ENCODE results near the gene TEX55.
"Not testable (repeated sequence)": the region's sequence is repeated elsewhere in the genome, so short reads cannot be mapped to it uniquely, and the experiment has no call there.

Gene TEX55

DNA sequence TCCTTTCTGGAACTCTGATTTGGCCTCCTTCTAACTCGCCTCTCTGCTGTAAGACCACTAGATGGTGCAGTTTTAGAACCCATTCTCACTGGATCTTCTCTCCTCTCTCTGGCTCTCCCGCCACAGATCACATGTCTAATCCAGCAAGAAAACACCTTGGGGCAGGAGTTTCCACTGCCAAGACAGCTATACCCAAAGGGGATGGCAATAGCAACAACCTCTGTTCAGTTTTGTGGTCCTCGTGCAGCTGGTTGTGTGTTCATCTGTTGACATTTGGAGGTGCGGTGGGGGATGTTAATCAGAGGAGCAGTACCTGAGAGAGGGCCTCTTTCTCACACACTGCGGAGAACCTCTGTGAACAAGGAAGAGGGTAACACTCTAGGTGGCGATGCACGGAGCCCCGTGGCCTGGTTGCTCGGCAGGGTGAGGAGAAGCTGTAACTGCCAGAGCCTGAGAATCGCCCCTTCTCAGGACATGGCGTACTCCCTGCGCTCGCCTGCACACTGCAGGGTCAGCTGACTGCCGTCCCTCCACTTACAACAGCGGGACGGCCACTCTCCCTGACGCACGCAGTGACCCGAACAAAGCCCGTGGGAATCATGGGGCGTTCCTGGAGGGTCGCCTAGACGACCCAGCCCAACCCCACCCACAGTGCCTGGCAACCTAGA is at the start of gene TEX55:
TEX55 (plus strand) TSS at position 666 of the 668 bp plus-strand sequence. CDS start 25 bp downstream, outside the sequence.
- DNase-seq, result peak; percentile 16

GRCh38 chr3:119098003-119098402 is 48.0 kb upstream of the TEX55 start:
- no peak for DNase-seq

DNA sequence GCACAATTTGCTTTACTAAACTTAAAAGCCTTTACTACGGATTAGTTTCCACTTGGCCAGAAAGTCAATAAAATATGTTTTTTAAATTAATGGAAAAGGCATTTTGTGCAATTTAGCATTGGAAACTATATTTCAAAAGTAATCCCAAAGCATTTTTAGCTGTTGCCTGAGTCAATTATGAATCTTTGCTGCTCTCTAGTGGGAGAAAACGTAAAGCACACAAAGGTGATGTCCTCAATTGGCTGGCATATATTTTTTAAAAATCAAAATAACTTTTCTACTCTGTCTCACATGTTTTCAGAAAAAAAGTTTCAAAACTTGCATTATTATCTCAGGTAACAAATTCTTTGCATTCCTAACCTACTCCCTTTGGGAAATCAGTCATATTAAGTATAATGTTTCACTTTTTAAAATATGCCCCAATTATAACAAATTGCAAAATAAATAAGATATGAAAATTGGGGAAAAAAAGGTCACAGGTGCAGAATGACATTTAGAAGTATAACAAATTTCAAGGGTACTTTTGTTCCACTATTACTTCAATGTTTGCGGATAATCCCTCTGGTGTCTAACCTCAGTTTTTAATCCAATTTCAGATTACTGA is 47.2 kb upstream of the TEX55 start:
- DNase-seq, result no peak

- no peak for DNase-seq
Observed at GRCh38 chr3:119099785-119100184, 46.2 kb upstream of the TEX55 start.

DNA sequence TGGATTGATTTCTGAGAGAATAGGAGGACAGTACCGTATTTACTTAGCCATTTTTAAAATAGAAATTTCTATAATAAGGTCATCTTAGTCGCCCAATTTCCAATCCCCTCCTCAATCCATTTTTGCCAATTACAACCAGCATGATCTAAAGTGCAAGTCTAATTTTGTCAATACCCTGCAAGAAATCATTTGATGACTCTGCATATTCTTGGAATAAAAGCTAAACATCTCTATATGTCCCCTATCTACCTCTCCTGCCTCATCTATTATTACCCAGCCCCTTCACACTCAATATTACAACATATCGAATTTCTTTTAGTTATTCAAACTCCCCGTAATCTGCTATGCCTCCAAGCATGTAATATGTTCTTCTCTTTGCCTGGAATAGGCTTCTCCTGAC is 41.9 kb upstream of the TEX55 start:
- DNase-seq, result no peak

- not testable (repeated sequence) for DNase-seq
Observed at GRCh38 chr3:119118330-119118729, 27.6 kb upstream of the TEX55 start.

DNA sequence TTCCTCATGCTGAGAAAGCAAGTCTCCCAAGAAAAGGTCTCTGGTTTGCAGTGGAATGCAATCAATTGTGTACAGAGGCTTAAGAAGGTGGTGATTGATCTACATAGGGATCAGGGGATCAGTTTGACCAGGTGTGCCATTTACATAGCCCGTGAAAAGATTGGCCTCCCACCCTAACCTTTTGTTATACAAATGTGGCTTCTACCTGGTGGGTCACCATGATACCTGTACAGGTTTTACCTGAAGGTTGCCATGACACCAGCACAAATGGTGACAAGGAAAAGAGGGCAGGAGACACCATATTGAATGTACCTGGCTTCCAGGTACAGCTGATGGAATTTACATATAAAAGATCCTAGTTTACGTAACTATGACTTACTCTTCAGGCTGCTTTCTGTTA is 25.5 kb upstream of the TEX55 start:
- no peak for DNase-seq

GRCh38 chr3:119122350-119122749 is 23.6 kb upstream of the TEX55 start:
- no peak for DNase-seq

GRCh38 chr3:119125342-119125741 is 20.6 kb upstream of the TEX55 start:
- no peak for DNase-seq

DNA sequence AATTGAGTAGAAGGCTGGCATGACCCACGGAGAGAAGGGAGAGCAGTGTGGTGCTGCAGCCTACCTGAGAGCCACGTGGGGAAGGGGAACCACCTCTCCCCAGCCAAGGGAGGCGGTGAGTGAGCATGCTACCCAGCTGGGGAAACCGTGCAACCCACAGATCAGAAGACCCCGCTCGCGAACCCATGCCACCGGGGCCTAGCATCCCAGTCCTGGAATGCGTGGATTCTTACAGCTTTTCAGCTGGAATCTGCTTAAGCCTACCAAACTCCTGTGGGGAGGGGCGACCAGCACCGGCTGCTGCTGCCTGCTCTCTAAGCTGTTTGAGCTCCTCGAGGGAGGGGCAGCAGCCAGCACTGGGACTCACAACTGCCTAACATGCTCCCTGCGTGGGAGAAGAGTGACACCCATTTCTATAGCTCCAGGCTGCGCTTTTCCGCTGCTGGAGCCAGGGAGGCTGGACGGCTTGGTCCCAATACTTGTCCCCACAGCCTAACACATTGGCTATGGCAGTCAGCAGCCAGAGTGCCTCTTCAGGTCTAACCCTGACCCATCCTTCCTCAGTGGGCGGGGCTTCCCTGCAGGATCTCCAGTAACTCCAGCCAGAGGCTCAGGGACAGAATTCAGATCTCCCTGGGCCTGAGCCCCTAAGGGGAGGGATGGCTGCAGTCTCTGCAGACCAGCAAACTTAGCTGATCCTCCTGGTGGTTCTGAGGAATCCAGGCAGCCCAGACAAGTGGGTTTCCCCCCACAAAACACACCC is 20.0 kb upstream of the TEX55 start:
- no peak for DNase-seq

DNA sequence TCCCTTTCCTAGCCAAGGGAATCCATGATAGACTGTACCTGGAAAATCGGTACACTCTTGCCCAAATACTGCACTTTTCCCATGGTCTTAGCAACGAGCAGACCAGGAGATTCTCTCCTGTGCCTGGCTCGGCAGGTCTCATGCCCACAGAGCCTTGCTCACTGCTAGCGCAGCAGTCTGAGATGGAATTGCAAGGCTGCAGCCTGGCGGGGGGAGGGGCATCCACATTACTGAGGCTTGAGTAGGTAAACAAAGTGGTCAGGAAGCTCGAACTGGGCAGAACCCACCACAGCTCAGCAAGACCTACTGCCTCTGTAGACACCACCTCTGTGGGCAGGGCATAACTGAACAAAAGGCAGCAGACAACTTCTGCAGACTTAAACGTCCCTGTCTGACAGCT is 15.7 kb upstream of the TEX55 start:
- not testable (repeated sequence) for DNase-seq

DNA sequence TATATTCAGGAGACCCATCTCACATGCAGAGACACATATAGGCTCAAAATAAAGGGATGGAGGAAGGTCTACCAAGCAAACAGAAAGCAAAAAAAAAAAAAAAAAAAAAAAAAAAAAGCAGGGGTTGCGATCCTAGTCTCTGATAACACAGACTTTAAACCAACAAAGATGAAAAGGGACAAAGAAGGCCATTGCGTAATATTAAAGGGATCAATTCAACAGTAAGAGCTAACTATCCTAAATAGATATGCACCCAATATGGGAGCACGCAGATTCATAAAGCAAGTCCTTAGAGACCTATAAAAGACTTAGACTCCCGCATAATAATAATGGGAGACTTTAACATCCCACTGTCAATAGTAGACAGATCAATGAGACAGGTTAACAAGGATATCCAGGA is 13.7 kb upstream of the TEX55 start:
- DNase-seq, result not testable (repeated sequence)

DNA sequence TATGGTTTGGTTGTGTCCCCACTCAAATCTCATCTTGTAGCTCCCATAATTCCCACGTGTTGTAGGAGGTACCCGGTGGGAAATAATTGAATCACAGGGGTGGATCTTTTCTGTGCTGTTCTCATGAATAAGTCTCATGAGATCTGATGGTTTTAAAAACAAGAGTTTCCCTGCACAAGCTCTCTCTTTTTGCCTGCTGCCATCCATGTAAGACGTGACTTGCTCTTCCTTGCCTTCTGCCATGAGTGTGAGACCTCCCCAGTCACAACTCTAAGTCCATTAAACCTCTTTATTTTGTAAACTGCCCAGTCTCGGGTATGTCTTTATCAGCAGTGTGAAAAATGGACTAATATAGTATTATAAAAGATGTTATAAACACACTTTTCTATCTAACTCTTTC is 6.6 kb upstream of the TEX55 start:
- DNase-seq, result not testable (repeated sequence)

DNA sequence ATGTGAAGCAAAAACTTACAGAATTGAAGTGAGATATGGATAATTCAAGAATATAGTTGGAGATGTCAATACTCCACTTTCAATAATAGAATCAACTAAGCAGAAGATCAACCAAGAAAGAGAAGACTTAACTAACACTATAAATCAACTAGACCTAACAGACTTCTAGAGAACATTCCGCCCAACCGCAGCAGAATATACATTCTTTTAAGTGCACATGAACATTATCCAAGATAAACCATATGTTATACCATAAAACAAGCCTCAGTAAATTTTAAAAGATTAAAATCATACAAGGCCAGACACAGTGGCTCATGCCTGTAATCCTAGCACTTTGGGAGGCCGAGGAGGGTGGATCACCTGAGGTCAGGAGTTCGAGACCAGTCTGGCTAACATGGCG is 5.5 kb upstream of the TEX55 start:
- DNase-seq, result no peak

DNA sequence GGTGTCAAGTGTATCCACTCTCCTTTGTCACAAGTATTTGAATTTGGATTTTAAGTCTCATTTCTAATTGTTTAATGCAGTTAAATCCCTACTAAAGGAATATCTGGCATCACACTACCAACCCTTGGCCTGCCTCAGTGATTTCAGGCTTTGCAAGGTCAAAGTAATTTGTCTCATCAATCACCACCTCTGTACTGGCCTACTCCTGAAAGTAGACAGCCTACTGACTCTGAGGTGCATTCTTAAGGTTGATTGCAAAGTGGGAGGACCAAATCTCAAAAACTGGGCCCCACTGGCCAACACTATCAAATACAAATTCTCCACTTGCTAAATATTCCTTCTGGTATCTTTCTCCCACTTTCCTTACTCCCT is 851 bp upstream of the TEX55 start:
- DNase-seq, result no peak

- DNase-seq, result no peak
Observed at GRCh38 chr3:119146578-119147375, 812 bp downstream of the TEX55 start.

GRCh38 chr3:119147494-119147893 is 1.5 kb downstream of the TEX55 start:
- DNase-seq, result no peak

DNA sequence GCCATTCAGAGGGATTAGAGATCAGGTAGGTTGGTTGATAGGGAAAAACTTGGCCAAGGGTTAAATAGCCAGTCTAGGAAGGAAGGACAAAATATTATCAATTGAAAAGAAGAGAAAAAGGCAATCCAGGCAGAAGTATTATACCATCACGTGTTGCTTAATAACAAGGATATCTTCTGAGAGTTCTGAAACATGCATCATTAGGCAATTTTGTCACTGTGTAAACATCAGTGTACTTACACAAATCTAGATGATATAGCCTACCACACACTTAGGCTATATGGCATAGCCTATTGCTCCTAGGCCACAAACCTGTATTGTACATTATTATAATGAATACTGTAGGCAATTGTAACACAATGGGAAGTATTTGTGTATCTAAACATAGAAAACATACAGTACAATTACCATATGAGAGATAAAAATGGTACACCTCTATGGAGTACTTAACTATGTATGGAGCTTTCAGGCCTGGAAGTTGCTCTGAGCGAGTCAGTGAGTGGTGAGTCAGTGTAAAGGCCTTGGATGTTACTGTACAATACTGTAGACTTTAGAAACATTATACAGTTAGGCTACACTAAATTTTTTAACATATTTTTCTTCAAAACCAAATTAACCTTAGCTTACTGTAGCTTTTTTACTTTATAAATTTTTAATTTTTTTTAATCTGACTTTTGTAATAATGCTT is 2.7 kb downstream of the TEX55 start:
- no peak for DNase-seq

DNA sequence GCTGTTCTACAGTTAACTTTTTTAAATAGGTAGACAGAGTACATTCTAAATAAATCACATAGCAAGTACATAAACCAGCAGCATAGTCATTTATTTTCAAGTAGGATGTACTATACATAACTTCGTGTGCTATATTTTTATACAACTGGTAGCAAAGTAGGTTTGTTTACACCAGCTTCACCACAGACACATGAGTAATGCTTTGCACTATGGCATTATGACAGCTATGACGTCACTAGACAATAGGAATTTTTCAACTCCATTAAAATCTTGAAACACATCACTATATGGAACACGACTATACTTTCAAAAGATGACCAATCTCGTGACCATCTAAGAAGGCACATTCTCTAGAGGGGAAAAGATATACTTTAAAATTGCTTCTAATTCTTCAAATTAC is 3.5 kb downstream of the TEX55 start:
- DNase-seq, result no peak

- no peak for DNase-seq
Observed at GRCh38 chr3:119156868-119157267, 10.9 kb downstream of the TEX55 start.

DNA sequence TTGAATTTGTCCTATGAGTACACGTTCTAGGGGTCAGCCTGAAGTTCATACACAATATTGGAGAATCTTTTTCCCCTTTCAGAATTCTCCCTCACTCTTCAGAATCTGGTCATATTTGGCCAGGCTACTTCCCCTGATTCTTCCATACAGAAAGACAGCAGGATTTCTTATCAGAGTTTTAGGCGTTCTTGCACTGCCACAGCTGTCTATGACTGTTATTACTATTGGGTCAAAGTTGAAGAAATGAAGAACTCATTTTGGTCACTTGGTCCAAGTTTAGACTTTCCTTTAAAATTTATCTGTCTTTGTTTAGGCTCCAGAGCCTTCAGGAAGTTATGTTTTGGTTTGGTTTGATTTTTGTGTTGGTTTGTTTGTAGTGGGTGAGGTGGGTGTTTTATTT is 12.0 kb downstream of the TEX55 start:
- no peak for DNase-seq

DNA sequence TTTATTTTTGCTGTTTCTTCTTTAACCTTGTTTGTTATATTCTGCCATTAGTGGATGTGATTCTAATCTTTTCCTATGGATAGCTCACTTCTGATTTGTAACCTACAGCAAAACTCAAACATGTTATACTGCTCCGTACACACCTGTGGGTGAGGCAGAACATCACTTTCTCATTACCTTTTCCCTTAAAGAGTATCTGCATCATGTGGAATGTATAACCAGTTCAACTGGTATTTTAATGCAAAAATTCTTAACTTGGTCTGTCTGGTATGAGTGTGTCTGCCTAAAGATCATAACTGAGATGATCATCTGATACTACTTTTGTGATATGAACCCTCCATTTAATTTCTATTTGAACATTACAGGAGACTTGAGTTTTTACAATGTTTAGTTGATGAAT is 14.4 kb downstream of the TEX55 start:
- no peak for DNase-seq

GRCh38 chr3:119160815-119161214 is 14.8 kb downstream of the TEX55 start:
- DNase-seq, result no peak

Data from activated CD4-positive, alpha-beta T cell treated with anti-CD3 and anti-CD28 coated beads for 48 hours (primary cell).